Heart right ventricle (tissue), 16 donors: ENCODE results near the gene TNFRSF25. TPM values are rescaled to one million over a fixed set of nuclear protein-coding genes. Genes with fewer than 3 reads are reported as not detected.

Experiments
- ATAC-seq, 8 donors: fragments of 200-7000 bp; cut with Tn5 transposase; one replicate each; pipeline ENCODE4 v1.9.1; 2020; ENCODE audit warnings: mild to moderate bottlenecking in 8 of 8, moderate library complexity in 8 of 8, moderate number of reproducible peaks in 1 of 8
- DNase-seq, 2 donors: peaks; one replicate each; pipeline ENCODE4 v3.0.0-alpha.2; 2020
- H3K27ac ChIP-seq, 10 donors: fragments of 200-600 bp; sonication (generic) in 2 of 10; one replicate each; pipeline versions ENCODE4 v1.5.0 to v1.8.0; 2020 to 2022; ENCODE audit warnings: mild to moderate bottlenecking in 3 of 10
- H3K27me3 ChIP-seq, 7 donors: fragments of 200-600 bp; one replicate each; pipeline ENCODE4 v1.8.0; 2021 to 2022; ENCODE audit warnings: mild to moderate bottlenecking in 2 of 7
- H3K36me3 ChIP-seq, 9 donors: fragments of 200-600 bp; sonication (generic) in 1 of 9; one replicate each; pipeline versions ENCODE4 v1.5.0 to v1.8.0; 2020 to 2022; ENCODE audit warnings: mild to moderate bottlenecking in 2 of 9
- H3K4me1 ChIP-seq, 9 donors: fragments of 200-600 bp; sonication (generic) in 1 of 9; one replicate each; pipeline versions ENCODE4 v1.5.0 to v1.8.0; 2020 to 2022; ENCODE audit warnings: mild to moderate bottlenecking in 4 of 9
- H3K4me3 ChIP-seq, 10 donors: fragments of 200-600 bp; sonication (generic) in 2 of 10; one replicate each; pipeline versions ENCODE4 v1.5.0 to v1.8.0; 2020 to 2022; ENCODE audit warnings: mild to moderate bottlenecking in 7 of 10, moderate library complexity in 2 of 10
- H3K9me3 ChIP-seq, 11 donors: fragments of 200-600 bp in 10 of 11; sonication (generic) in 2 of 11; one replicate each; pipeline versions ENCODE4 v1.5.0 to v1.8.0; 2013 to 2022; ENCODE audit warnings: mild to moderate bottlenecking in 2 of 11, control low read depth in 1 of 11, moderate library complexity in 1 of 11
- CTCF ChIP-seq, 9 donors: fragments of 200-600 bp; sonication (generic) in 2 of 9; IDR thresholded peaks; one replicate each; pipeline versions ENCODE4 v1.5.0 to v1.8.0; 2021 to 2022; ENCODE audit warnings: antibody characterized with exemption in 9 of 9, mild to moderate bottlenecking in 5 of 9, moderate library complexity in 1 of 9
- WGBS, 2 donors: extraction: QIAGEN DNeasy Blood & Tissue Kit; methylation state at CpG; one replicate each; pipeline ENCODE4 v1.1.7; 2013; ENCODE audit warnings: inconsistent platforms in 1 of 2; 5-methylcytosine and 5-hydroxymethylcytosine counted together
- intact Hi-C, 10 donors: fragments of 100-400 bp; cut with DNase I; formaldehyde crosslinking; loops; one replicate each; pipeline versions ENCODE4 v1.11.1 to v1.14.2; 2022
- polyA plus RNA-seq, 2 donors: library from polyadenylated mRNA; stranded (reverse); fragments of 200-250 nt; gene quantifications; one replicate each; pipeline ENCODE4 v1.2.3, GENCODE V29; 2013
- total RNA-seq, 10 donors: library from RNA; stranded (reverse); fragmentation: NEBNext Ultra II Directional in 3 of 10; extraction: Animal tissue kit (Norgen Biotek cat#: 25700) in 3 of 10; gene quantifications; one replicate each; pipeline versions ENCODE4 v1.2.1 to v1.2.4, GENCODE V29; 2021 to 2023
- donor health status: Arrhythmogenic right ventricular cardiomyopathy.
- donor health status: ischemic (EF 13 %, LVEDD 7.1; RV severe dilation, severe dysfunction).
- donor health status: healthy with polysubstance abuse.
- donor health status: DM: no; HTN: yes; CAD: no.
- donor health status: DM: no; HTN: no; CAD: no.
- donor health status: ischemic (EF 25% LVEDD 6.9; RV normal size, moderate dysfunction).
- donor health status: ischemic (EF 25% LVEDD 5.7; RV mildly dilated, moderate dysfunction).
- donor health status: healthy.
- donor health status: DM: yes; HTN: yes; CAD: no.
- donor health status: Ischemic cardiomyopathy.
- donor health status: ischemic (EF 35%, LVEDD 5.7; RV mildly dilated, moderate dysfunction).
- donor health status: nonischemic (EF 11% LVEDD 7.7; RV severe dilation, severe dysfunction).
- donor health status: DM: yes; HTN: yes; CAD: no.
- donor health status: PGD.
- donor health status: ischemic (EF 29% LVEDD 5.4; RV normal size, mild dysfunction).
- donor health status: nonischemic (EF 23%, LVEDD 6.1; RV moderate dilation, normal function).

Gene TNFRSF25
- total and polyA plus RNA-seq, 12 donors, result 4.0 to 43.1 (median 7.3) TPM

- Histone ChIP-seq H3K4me3 (peak overlapping the region; percentile 45 to 70 (median 64)), H3K4me1 (peaks cover 13 to 92% (median 70%) of the 10 kb centered on the region in 9 donors), H3K9me3 (no peaks in the 10 kb centered on the region), H3K27me3 (peaks cover 0 to 27% (median 0%) of the 10 kb centered on the region in 7 donors), H3K36me3 (no peaks in the 10 kb centered on the region), H3K27ac (peak overlapping the region; percentile 16 to 89 (median 80))
- intact Hi-C loops, result loop anchor here in 1 of 10 donors (2.0 kb wide), 1 partner anchor 34 kb away; no protein-coding TSS in a partner anchor
- TF ChIP-seq CTCF (IDR thresholded peaks at IDR 0.05), result no peak
- WGBS, 2 donors, result 40 to 59% methylated on average over 6 of the region's 6 CpGs
- DNase-seq, result no peak
- ATAC-seq, result no peak
Observed at GRCh38 chr1:6491081-6491449, 25.1 kb upstream of the TNFRSF25 start.

GRCh38 chr1:6490181-6491080, 24.5 kb upstream of the TNFRSF25 start:
- H3K27ac ChIP-seq, result peak overlapping the region in 9 of 10 donors; percentile 60 to 89 (median 81)
- H3K4me3 ChIP-seq, result peak overlapping the region; percentile 45 to 70 (median 64)
- TF ChIP-seq CTCF (IDR thresholded peaks at IDR 0.05), result peak in 3 of 9 donors; percentile 23 to 36 (median 32)
- DNase-seq (peak in 1 of 2 donors; percentile 65), ATAC-seq (peak; percentile 30 to 75 (median 64))
- no peaks in the 10 kb centered on the region for H3K9me3 ChIP-seq
- peaks cover 15 to 90% (median 68%) of the 10 kb centered on the region in 9 donors for H3K4me1 ChIP-seq
- WGBS, 2 donors, result 2% methylated on average over 69 to 70 of the region's 70 CpGs
- H3K27me3 ChIP-seq, result peaks cover 0 to 26% (median 0%) of the 10 kb centered on the region in 7 donors
- intact Hi-C loops, result loop anchor here in 1 of 10 donors (2.0 kb wide), 1 partner anchor 34 kb away; no protein-coding TSS in a partner anchor
- no peaks in the 10 kb centered on the region for H3K36me3 ChIP-seq

- H3K36me3 ChIP-seq, result no peaks in the 10 kb centered on the region
- H3K4me3 ChIP-seq, result peak overlapping the region; percentile 45 to 70 (median 64)
- ATAC-seq (peak; percentile 55 to 79 (median 69)), DNase-seq (peak; percentile 64 to 75)
- peaks cover 12 to 89% (median 62%) of the 10 kb centered on the region in 9 donors for H3K4me1 ChIP-seq
- H3K9me3 ChIP-seq, result no peaks in the 10 kb centered on the region
- peak overlapping the region in 8 of 10 donors; percentile 74 to 89 (median 82) for H3K27ac ChIP-seq
- intact Hi-C loops, result loop anchor here in 8 of 10 donors (2.0 to 10.0 kb wide), 7 partner anchors 33 to 158 kb away; no protein-coding TSS in a partner anchor
- H3K27me3 ChIP-seq, result peaks cover 0 to 31% (median 5%) of the 10 kb centered on the region in 7 donors
- peak; percentile 81 to 97 (median 93) for TF ChIP-seq CTCF (IDR thresholded peaks at IDR 0.05)
- WGBS, 2 donors, result 13 to 14% methylated on average over 21 of the region's 21 CpGs
Observed at GRCh38 chr1:6489799-6490180, 23.8 kb upstream of the TNFRSF25 start.

GRCh38 chr1:6489383-6489765, 23.4 kb upstream of the TNFRSF25 start:
- Histone ChIP-seq H3K9me3 (no peaks in the 10 kb centered on the region), H3K4me3 (peak overlapping the region in 2 of 10 donors; percentile 59 to 66), H3K36me3 (no peaks in the 10 kb centered on the region), H3K27ac (peak overlapping the region in 4 of 10 donors; percentile 3 to 88 (median 18)), H3K4me1 (peaks cover 12 to 85% (median 57%) of the 10 kb centered on the region in 9 donors), H3K27me3 (peaks cover 0 to 35% (median 5%) of the 10 kb centered on the region in 7 donors)
- intact Hi-C loops, result loop anchor here in 7 of 10 donors (5.0 to 10.0 kb wide), 6 partner anchors 33 to 158 kb away; no protein-coding TSS in a partner anchor
- ATAC-seq (no peak), DNase-seq (no peak)
- no peak for TF ChIP-seq CTCF (IDR thresholded peaks at IDR 0.05)
- WGBS, 2 donors, result 74 to 77% methylated on average over 9 of the region's 9 CpGs
